GM18873 (cell line): ENCODE results near the gene NCS1.

Experiments
- ATAC-seq: cut with Tn5 transposase; IDR thresholded peaks from one replicate; pipeline ENCODE4 v1.9.1; 2021; ENCODE audit warnings: mild to moderate bottlenecking, moderate library complexity, moderate number of reproducible peaks; ENCODE audit not compliant: unreplicated experiment, low FRiP score

NCS1 gene

GRCh38 chr9:130192382-130192999, 20.3 kb downstream of the NCS1 start:
- no peak for ATAC-seq

- ATAC-seq: no peak
These were observed 20.9 kb downstream of the NCS1 start for GRCh38 chr9:130193103-130193502.

GRCh38 chr9:130193531-130194377, 21.6 kb downstream of the NCS1 start:
- ATAC-seq: no peak

- no peak for ATAC-seq
These were observed 22.3 kb downstream of the NCS1 start for GRCh38 chr9:130194378-130194932.

GRCh38 chr9:130195638-130196037, 23.4 kb downstream of the NCS1 start:
- no peak for ATAC-seq

GRCh38 chr9:130196643-130197042, 24.4 kb downstream of the NCS1 start:
- no peak for ATAC-seq

- ATAC-seq: no peak
These were observed 25.2 kb downstream of the NCS1 start for GRCh38 chr9:130197386-130197785.

GRCh38 chr9:130197888-130198287, 25.7 kb downstream of the NCS1 start:
- no peak for ATAC-seq

- no peak for ATAC-seq
These were observed 26.4 kb downstream of the NCS1 start for GRCh38 chr9:130198501-130199179.

- ATAC-seq: no peak
These were observed 27.4 kb downstream of the NCS1 start for GRCh38 chr9:130199605-130200004.

GRCh38 chr9:130200038-130200849, 28.0 kb downstream of the NCS1 start:
- no peak for ATAC-seq

GRCh38 chr9:130201399-130201873, 29.2 kb downstream of the NCS1 start:
- no peak for ATAC-seq

GRCh38 chr9:130201974-130202373, 29.8 kb downstream of the NCS1 start:
- no peak for ATAC-seq

- no peak for ATAC-seq
These were observed 32.1 kb downstream of the NCS1 start for GRCh38 chr9:130204341-130204740.

GRCh38 chr9:130204959-130205358, 32.8 kb downstream of the NCS1 start:
- ATAC-seq: no peak

- ATAC-seq: no peak
These were observed 33.7 kb downstream of the NCS1 start for GRCh38 chr9:130205912-130206311.

- ATAC-seq: no peak
These were observed 34.4 kb downstream of the NCS1 start for GRCh38 chr9:130206579-130206978.

GRCh38 chr9:130207241-130207992, 35.2 kb downstream of the NCS1 start:
- ATAC-seq: no peak

GRCh38 chr9:130208600-130209347, 36.6 kb downstream of the NCS1 start:
- ATAC-seq: no peak
